HCEC 1CT (cell line): ENCODE results near the gene ALKBH3.

Experiments
- DNase-seq: peaks from one replicate; pipeline ENCODE4 v3.0.0-alpha.2; 2017

ALKBH3 gene

DNA sequence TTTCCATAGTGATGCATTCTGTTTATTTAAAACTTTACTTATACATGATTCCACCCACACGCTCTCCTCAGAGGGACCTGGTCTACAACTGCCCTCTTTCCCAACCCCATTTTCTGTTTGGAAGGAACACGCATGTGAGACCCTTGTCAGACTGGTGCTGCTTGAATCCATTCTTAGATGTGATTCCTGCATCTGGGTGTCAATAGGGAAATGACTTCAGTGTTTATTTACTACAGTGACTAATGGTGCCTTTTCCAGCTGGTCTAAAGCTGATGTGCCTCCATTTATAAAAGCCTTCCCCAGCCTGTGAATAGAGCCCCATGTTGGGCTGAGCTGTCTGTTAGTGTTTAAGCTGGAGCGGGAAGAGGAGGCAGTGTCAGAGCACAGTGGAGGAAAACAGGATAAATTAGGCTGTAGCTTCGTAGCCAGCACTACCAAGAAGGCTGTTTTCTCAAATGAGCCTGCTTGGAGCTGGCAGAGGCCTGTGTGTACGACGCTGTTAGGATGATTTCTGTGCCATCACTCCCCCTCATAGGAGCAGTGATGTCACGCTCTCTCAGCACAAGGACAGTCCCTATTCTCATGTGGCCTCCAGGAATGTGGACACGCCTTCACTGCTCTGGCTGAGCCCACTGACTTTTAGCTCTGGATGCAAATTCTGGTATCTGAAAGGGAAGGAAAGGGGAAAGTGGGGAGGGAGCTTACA, 42.9 kb downstream of the ALKBH3 start:
- DNase-seq = peak; percentile 80

DNA sequence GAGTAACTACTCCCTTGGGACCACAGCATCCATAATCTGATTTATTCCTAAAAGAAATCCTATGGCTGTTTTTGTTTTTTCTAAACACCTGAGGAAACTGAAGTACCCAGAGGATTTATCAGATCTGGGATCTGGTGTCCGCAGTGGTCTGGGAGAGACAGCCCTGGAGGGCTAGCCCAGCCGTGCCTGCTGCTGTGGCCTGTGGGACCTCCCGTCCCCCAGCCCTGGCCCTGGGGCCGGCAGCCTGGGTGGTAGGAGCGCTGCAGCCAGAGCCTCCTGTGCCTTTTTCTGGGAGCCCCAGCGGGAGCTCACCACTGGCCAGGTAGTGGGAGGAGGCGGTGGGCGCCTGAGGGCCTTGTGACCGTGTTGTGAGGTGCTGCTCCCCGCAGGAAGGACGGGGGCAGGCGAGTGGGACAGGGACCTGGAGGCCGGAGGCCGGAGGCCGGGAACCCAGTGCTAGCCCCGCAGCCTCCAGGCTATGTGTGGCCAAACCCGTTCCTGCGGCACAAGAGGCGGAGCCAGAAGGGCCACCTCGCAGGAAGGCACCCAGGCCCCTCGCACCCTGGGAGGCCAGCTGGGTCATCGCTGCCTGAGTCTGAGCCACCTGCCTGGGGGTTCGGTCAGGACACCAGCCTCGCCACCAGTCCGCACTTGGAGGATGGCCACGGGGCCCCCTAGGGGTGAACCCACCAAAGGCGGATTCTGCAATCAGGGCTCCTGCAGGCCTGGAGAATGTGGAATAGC, 43.7 kb downstream of the ALKBH3 start:
- no peak for DNase-seq

DNA sequence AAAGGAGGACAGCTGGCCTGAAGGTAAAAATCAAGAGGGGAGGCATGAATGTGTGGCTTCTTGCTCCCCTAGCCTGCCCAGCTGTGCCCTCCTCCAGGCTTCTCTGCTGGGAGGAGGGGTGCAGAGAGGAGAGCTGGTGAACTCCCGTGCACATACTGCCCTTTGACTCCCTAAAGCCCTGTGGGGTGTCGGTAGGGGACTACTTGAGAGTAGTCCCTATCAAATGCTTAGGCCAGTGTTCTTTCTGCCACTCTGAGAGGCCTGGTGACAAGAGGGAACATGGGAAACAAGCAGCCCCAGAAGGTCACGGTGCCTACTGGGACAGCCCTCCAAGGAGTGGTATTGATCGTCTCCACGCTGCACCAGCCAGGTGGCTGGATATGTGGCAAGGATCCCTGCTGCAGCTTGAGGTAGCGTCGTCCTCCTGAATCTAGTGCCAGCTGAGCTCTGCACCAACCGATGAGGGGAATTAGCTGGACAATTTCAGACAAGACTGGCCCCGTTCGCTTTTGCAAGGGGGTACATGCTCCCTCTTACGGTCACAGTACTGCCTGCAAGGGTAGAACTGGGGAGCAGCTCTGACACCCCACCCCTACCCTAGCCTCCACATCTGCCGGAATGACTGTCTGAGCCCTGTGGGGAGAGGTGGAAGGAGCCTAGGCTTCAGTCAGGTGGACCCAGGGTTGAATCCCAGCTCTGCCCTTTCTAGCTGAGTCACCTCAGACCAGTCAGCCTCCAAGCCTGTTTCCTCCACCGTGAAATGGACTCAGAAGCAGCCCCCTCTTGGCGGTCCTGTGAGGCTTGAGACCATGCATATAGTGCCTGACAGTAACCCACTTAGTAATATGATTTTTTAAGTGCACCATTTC, 44.7 kb downstream of the ALKBH3 start:
- DNase-seq = no peak

DNA sequence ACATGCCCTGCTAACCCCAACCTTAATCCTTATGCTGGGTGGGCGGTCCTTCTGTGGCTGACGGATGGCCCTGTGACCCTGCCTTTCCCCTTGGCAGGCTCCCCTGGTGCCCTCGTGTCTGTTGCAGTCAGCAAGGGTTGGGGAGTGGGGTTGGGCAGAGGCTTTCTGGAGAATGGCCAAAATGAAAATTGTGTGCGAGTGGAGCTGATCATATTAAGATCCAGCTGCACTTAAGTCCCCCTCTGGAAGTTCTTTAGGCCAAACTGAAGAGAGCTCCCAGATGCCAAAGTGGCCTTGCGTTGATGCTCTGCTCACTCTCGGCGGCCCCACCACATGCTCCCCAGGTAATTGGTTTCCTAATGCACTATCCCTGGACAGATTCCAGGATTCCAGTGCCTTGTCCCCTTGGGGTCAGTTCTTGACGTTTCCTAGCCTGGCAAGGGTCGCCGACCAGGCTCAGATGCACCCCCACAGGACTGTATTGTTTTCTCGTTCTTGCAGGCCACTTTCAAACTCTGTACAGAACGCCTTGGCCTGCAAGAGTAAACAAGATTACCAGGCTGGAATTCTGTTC, 45.4 kb downstream of the ALKBH3 start:
- no peak for DNase-seq

DNA sequence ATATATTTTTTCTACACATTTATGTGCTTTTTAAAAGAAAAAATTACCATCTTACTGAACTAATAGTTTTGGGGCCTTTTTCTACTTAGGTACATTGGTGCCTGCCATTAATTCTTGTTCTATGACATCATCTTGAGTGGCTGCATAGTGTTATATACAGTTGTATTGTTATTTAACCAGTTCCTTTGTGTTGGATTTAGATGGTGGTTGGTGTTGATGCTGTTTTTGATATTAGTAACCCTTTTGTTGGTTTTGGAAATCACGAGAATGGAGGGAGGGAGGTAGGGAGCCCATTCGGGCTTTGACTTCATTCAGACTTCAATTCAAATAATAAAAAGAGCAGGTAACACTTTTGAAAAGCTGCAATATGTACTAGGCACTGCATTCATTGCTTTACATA, 46.4 kb downstream of the ALKBH3 start:
- DNase-seq = no peak

DNA sequence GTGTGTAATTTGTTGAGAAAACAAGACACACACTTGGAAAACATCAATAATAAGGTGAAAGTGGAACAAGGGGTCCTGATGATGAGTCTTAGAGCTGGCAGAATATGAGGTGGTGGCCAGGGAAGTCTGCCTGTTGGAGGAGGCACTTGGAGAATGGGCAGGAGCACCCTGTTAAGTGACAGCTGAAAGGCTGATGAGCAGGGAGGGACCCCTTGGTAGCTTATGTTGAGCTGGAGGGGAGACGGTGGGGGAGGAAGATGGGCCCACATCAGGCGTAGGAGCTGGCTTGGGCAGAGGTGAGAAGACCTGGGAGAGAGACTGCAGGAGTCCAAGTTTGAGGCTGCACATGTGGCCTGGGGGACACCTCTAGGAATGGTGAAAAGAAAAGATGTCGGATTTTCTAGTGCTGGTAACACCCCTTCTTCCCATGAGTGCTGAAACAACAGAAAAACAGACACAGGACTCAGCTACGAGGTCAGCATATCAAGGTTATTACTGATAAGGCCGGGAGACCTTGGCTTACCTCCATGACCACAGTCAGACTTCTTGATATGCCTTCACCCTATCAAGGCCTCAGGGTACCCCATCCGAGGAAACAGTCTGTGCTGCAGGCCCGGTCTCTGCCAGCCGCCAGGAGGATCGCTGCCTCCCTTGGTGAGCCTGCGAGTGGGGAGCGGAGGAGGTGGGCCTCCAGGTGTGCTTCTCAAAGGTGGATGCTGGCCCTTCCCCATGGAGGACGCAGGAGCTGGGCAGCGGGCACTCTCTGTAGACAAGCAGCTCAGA, 47.5 kb downstream of the ALKBH3 start:
- no peak for DNase-seq

DNA sequence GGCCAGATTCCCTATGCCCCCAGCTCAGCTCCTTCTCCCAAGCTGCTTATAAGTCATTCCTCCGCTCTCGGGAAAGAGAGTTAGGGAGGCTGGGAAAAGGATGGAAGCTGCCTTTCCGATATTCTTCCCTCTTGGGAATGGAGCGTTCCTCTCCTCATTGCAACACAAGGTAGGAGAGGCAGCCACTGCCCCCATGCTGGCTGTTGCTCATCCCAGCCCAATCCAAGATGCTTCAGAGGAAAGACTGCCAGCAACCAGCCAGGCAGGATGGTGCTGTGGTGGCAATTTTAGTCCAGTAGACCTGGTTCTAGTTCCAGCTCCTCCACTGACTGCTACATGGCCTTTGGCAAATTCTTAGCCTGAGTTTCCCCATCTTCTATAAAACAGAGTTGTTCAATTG, 48.1 kb downstream of the ALKBH3 start:
- DNase-seq = no peak

DNA sequence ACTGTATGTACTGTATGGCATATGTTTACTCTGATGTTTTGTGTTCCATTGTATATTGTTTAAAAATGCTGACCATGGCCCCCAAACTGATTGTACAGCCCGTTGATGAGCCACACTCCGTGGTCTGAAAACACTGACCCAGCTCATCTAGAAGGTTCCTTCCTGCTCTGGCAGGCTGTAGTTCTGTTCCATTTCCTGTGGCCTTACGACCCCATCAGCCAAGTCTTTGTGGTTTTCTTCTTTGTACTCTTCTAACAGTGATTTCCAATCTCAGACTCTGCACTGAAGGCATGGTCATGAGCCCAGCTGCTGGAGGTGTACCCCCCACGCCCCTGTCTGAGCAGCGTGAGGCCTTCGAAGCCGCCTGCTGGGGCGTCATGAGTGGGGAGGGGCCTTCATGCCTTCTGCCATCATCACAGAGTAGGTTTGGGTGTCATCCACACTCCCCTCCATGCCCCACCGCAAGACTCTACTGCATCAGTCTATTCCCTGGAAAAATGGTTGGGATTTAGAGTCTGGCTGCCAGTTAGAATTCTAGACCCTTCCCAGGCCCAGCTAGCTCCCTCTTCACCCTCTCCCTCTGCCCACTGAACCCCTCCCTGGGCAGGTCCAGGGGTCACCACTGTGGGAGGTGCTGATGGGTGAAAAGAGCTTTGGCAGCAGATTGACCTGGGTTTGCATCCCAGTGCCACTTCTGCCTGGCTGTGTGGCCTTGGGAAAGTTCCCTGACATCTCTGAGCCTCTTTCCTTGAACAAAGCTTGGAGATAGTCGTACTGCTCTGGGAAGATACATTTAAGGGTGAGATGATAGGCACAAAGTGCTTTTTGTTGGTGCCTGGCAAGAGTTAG, 50.5 kb downstream of the ALKBH3 start:
- DNase-seq = no peak

DNA sequence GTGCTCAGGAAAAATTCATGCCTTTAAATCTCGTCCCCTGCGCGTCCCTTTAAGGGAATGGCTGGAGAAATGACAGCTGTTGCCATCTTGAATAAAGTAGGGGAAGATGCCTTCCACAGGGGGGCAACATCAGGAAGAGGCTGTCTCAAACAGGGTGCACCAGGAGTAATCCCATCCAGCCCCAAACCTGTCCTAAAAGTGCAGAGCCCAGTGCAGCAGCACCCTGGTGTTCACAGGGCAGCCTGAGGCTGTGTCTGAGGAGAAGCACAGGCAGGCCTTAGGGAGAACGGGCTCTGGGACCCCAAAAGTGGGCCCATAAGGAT, 51.0 kb downstream of the ALKBH3 start:
- DNase-seq = no peak

DNA sequence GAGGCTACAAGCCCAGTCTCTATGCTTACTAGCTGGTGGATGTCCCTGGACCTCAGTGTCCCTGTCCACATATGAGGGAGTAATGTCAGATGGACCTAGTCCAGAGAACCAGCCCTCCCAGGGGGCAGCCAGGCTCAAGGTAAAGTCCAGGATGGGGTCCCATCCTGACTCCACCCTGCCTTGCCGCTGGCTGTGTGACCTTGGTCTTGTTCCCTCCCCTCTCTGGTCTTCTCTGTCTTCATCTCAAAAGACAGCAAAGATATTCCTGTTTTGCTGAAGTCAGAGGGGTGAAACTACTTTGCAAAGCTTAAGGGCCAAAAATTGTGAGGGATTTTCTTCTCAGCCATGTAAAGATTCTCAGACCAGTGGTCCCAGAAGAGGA, 52.6 kb downstream of the ALKBH3 start:
- DNase-seq = no peak

DNA sequence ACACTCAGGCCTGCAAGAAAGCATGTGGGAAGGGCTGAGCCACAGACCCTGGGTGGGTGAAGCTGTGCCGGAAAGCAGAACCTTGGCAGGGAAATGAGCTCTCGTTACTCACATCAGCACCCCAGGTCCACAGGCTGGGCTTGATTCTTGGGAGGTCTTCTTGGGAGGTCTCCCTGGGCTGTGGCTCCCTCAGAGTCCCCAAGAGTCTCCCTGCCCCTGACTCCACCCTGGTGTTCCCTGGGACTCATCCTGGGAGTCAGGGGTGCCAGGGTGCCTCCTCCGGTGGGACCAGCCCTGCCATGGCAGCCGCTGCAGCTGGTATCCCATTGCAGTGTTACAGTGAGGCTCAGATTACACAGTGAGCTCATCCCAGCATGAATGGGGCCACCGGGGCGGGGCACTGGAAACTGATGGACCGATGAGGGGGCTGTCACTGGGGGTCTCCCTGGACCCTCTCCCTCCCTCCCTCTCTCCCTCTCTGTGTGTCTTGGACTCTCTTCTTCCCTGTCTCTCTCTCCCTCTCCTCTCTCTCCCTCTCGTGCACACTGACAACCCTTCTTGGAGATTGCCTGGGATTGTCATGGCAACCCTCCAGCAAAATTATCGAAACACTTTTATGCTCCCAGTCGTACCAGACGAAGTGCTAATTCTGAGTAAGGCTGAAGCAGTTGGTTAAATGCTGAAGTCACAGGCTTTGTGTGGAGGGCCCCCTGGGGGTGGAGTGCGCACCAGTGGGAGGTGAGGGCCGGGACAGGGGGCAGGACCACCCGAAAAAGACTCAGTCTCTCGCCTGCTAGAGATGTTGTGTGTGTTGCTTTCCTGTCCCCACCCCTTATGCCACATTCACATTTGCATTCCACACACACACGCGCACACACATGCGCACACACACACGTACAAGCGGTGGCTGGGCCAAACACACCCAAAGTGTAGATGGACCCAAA, 53.2 kb downstream of the ALKBH3 start:
- no peak for DNase-seq

DNA sequence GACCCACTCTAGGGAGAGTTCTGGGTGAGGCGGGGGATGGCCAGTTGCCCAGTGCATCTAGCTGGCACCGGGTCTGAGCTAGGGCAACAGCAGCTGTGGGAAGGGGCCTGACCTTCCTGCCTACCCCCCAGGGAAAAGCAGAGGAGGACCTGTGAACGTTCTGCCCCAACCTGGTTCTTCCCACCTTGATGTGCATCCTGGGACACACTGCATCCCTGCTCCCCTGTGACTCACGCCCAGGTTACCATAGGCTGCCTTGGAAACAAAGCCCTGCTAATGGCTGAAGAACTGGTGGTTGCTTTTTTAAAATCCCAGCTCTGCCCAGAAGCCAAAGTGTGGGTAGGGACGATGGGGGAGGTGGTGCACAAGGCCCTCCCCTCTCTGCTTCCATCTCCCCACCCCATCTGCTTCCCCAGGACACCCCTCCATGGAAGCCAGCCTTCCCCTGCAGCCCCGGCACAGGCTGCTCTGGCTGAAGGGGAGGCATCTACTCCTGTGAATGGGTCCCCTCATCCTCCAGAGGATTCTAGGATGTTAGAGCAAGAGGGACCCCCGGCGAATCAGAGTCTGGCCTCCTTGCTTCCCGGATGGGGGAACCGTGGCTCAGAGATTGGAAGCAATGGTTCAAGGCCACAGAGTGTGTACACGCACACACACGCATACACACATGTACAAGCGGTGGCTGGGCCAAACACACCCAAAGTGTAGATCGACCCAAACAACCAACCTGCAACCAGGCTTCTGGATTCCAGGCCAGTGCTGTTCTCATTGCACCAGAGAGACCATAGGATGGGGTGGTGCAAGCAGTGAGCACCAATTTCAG, 54.2 kb downstream of the ALKBH3 start:
- DNase-seq = no peak

DNA sequence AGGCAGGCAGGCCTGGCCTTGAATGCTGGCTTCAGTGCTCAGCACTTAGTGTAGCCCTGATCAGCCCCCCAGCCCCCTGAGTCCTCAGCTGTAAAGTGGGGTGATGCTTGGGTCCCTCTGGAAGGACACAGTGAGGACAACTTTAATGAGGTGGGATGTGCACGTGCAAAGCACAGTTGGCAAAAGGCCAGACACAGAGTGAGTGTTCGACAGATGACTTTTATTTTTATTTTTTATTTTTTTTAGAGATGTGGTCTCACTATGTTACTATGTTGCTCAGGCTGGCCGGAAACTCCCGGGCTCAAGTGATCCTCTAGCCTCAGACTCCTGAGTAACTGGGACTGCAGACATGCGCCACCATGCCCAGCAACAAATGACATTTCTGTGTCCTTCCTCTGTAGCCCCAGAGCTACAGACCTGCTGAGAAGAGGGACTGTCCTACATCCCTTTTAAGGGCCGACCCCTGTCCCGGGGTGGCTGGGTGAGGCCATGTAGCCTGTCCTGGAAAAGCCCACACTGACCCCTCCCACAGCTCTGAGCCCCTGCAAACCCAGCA, 54.9 kb downstream of the ALKBH3 start:
- no peak for DNase-seq

DNA sequence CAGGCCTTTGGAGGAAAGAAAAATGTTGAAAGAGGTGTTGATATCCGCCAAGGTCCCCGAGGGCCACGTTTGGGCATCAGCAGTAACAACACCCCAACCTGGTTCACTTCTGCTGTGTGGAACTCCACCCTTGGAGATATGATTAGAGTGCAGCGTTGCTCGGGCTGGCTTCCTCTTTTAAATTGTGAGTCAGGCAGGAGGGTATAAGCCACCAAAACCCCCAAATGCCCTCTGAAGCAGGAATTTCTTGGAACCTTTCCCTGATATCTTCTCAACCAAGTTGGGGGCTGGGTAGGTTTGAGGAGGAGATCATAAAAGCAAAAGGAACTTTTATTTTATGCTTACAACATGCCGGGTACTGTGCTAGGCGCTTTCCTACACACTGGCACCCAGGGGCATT, 55.4 kb downstream of the ALKBH3 start:
- DNase-seq = no peak

DNA sequence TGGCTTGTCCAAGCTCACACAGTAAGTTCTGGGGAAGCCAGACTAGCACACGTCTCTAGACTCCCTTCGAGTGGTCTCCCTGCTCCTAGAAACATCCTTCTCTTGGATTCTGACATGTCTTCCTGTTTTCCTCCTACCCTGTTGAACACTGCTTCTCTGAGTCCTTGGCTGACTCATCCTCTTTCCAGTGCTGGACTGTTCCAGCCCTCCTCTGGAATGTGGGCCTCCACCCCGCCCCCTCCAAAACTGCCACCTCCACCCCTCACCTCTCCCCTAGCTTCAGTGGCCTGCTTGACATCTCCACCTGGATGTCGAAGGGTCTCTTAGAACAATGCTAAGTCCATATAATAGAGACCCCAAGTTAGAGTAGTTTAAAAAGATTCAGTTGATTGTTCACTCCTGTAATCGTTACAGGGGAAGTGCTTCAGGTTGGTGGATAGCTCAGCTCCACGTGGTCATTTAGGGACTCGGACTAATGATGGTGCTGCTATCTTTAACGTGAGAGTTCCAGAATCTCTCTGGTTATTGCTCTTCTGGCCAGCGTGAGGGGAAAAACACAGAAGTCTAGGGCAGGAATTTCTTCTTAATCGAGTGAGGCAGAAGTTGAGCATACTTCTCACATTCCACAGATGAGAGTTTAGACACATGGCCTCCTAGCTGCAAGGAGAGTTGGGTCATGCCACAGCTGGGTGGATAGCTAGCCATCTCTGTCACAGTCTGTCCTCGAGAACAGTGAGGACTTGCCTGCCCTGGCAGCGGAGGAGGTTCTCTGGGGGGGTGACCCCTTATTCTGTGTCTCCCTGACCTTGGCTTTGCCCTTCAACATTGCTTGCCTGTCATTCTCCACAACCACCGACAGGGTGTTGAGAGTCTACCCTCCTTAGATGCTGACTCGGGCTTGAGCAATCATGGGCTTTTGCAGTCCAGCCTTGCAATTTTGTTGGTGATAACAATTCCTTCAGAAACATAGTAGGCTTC, 57.1 kb downstream of the ALKBH3 start:
- DNase-seq = peak; percentile 71

DNA sequence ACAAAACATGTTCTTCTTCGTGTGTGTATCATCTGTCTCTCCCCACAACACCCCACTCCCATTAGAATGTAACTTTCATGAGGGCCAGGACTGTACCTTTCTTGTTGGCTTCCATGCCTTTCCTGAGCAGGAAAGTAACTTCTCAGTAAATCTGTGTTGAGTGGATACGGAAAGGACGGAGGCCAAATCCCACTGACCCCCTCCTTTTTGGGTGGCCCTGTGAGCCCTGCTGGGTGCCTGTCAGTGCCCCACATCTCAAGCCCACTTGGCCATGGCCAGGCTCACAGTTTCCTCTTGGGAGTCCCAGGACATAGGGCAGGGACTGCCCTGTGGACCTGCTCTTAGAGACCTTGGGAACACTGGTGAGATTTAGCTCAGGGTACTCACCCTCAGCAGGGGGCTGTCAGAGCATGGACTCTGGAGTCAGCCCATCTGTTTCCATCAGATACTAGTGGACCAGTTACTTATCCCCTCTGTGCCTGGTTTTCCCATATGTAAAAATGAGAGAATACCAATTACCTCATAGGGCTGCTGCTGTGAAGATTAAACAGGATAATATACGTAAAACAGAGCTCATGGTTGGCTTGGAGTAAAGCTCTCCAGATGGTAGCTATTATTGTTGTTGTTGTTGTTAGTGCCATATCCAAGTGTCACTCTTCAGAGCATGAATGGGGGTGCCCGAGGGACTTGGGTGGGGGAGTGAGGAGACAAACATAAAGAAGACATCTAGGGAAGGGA, 60.8 kb downstream of the ALKBH3 start:
- DNase-seq = no peak

DNA sequence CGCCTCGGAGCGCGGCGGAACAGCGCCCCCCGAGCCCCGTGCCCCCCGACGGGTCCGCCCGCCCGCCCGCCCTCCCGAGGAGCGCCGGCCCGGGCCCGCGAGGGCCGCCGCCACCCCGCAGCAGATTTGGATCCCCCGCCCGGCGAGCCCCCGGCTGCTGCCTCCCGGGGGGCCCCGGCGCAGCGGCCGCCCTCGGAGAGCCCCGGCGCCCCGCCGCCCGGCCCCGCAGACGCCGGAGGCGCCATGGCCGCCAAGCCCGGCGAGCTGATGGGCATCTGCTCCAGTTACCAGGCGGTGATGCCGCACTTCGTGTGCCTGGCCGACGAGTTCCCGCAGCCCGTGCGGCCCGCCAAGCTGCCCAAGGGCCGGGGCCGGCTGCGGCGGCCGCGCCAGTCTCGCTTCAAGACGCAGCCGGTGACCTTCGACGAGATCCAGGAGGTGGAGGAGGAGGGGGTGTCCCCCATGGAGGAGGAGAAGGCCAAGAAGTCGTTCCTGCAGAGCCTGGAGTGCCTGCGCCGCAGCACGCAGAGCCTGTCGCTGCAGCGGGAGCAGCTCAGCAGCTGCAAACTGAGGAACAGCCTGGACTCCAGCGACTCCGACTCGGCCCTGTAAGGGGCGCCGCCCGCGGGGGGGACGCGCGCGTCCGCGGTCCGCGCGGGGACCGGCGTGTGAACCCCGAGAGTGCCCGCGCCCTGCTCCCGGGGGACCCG, 62.2 kb downstream of the ALKBH3 start:
- no peak for DNase-seq
